ENCODE results near the gene AFTPH.

- TF ChIP-seq CTCF (IDR thresholded peaks at IDR 0.05) (no peak), REST (IDR thresholded peaks at IDR 0.05; ENCODE audit: insufficient read depth in 1 of 2, low read depth in 2 of 2, low read length in 1 of 2) (no peak), TCF7L2 (IDR thresholded peaks at IDR 0.05; ENCODE audit: low read depth, low read length) (no peak), POLR2AphosphoS5 (IDR thresholded peaks at IDR 0.05; ENCODE audit: low read depth, low read length) (no peak)
Observed at GRCh38 chr2:64516651-64517510, 7.2 kb upstream of the AFTPH start.
